EH (cell line): ENCODE data around the gene ODF2L.

ENCODE experiments used
- DNase-seq: peaks from one replicate; pipeline ENCODE4 v3.0.0-alpha.2; 2015; ENCODE audit warnings: low read depth

ODF2L gene

GRCh38 chr1:86317926-86318325 lies 78.2 kb downstream of the ODF2L start:
- DNase-seq, result no peak

GRCh38 chr1:86305731-86306130 lies 90.4 kb downstream of the ODF2L start:
- DNase-seq, result no peak

DNA sequence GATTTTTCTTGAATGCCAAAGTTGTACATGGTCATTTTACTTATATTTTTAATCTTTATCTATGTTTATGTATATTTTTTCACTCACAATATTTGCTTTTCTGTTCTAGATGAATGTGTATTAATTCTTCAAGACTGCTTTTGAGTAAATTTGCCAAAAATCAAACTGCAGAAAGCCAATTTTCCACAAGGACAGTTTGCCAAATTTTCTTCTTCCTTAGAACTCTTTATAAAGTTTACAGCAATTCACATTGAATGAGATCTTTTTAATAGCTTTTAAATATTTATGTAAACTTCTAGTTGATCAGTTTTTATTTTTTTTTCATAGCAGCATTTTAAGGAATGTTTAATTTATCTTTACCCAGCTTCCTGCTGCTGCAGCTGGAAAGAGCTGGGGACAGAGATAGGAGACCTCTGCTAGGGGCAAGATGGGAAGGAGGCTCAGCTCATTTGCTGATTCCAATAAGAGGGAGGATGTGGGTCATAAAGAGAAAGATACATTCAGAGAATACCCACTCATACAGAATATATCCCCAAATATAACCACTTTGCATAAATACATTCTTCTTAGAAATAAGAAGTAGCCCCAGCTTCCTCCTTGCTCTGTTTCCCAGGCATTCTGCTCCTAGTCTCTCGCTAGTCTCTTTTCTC lies 93.0 kb downstream of the ODF2L start:
- no peak for DNase-seq
